NT2/D1 (cell line): Measurements from ENCODE around the gene STRADB.

Source experiments
- SUZ12 ChIP-seq: IDR thresholded peaks from 2 replicates; pipeline ENCODE4 v1.6.1; 2011; ENCODE audit not compliant: insufficient read length, insufficient read depth; ENCODE audit errors: extremely low read depth
- YY1 ChIP-seq: IDR thresholded peaks from 2 replicates; pipeline ENCODE4 v1.6.1; 2011; ENCODE audit not compliant: insufficient read length, insufficient read depth
- ZNF274 ChIP-seq: IDR thresholded peaks from 2 replicates; pipeline ENCODE4 v1.6.1; 2011; ENCODE audit warnings: mild to moderate bottlenecking, low read depth, low read length

GRCh38 chr2:201440182-201440581 lies 11.4 kb upstream of the STRADB start:
- TF ChIP-seq YY1 (no peak), ZNF274 (no peak), SUZ12 (no peak)
